Measurements from ENCODE around the gene BCL7B.
A peak's percentile ranks its signal among the peaks of the same experiment; 100 is the strongest.

GRCh38 chr7:73522105-73522872, 35.2 kb downstream of the BCL7B start, which contains the start of gene BAZ1B:
- TF ChIP-seq CTCF (IDR thresholded peaks at IDR 0.05; ENCODE audit: low read depth, low read length) = no peak
- TF ChIP-seq MYC (IDR thresholded peaks at IDR 0.05; ENCODE audit: low read depth, low read length) = peak; percentile 53
- peak; percentile 82 for TF ChIP-seq POLR2A (IDR thresholded peaks at IDR 0.05; ENCODE audit: extremely low read depth, insufficient read length)
- TF ChIP-seq MAX (IDR thresholded peaks at IDR 0.05; ENCODE audit: low read depth, low read length) = peak; percentile 51
